Astrocyte (in vitro differentiated cells and primary cell): Measurements from ENCODE around the gene ANKRD9. TPM values are rescaled to one million over a fixed set of nuclear protein-coding genes. Genes with fewer than 3 reads are reported as not detected.

Experiments used
- DNase-seq: peaks from one replicate; pipeline ENCODE4 v3.0.0-alpha.2; 2010; ENCODE audit warnings: low read depth
- FAIRE-seq: peaks from 2 replicates; lab custom pipeline; 2011; peaks lifted over from hg19 to GRCh38; lab: Jason Lieb, UNC
- H2AFZ ChIP-seq: 2 replicates; pipeline ENCODE4 v1.6.0; 2012; ENCODE audit warnings: low read depth, low read length, inconsistent platforms
- H3K27ac ChIP-seq: 2 replicates; pipeline ENCODE4 v1.5.1; 2011; ENCODE audit warnings: low read depth, low read length, inconsistent platforms
- H3K27me3 ChIP-seq: 2 replicates; pipeline ENCODE4 v1.6.0; 2011; ENCODE audit warnings: low read length, inconsistent platforms; ENCODE audit not compliant: insufficient read depth
- H3K36me3 ChIP-seq: 2 replicates; pipeline ENCODE4 v1.5.1; 2011; ENCODE audit warnings: low read length, inconsistent platforms; ENCODE audit not compliant: insufficient read depth
- H3K4me1 ChIP-seq: 2 replicates; pipeline ENCODE4 v1.5.1; 2011; ENCODE audit warnings: low read length, inconsistent platforms; ENCODE audit not compliant: insufficient read depth
- H3K4me2 ChIP-seq: 2 replicates; pipeline ENCODE4 v1.6.0; 2012; ENCODE audit warnings: low read length, inconsistent platforms
- H3K4me3 ChIP-seq: 2 replicates; pipeline ENCODE4 v1.5.1; 2011; ENCODE audit warnings: low read depth, mild to moderate bottlenecking, low read length, inconsistent platforms; ENCODE audit not compliant: insufficient read depth
- H3K79me2 ChIP-seq: 2 replicates; pipeline ENCODE4 v1.6.0; 2012; ENCODE audit warnings: mild to moderate bottlenecking, low read length, inconsistent platforms; ENCODE audit not compliant: insufficient read depth
- H3K9ac ChIP-seq: 2 replicates; pipeline ENCODE4 v1.6.0; 2012; ENCODE audit warnings: mild to moderate bottlenecking, low read length, inconsistent platforms
- H3K9me3 ChIP-seq: 2 replicates; pipeline ENCODE4 v1.5.1; 2012; ENCODE audit warnings: low read depth, mild to moderate bottlenecking, low read length, inconsistent platforms; ENCODE audit not compliant: insufficient read depth
- H4K20me1 ChIP-seq: 2 replicates; pipeline ENCODE4 v1.6.0; 2012; ENCODE audit warnings: low read length, inconsistent platforms; ENCODE audit not compliant: insufficient read depth
- H3K27ac Mint-ChIP-seq: one replicate; pipeline ENCODE4 v1.8.0; 2021; ENCODE audit warnings: mild to moderate bottlenecking, mixed read lengths; ENCODE audit not compliant: unreplicated experiment
- H3K27me3 Mint-ChIP-seq: one replicate; pipeline ENCODE4 v1.8.0; 2021; ENCODE audit warnings: low read depth, mixed read lengths; ENCODE audit not compliant: unreplicated experiment
- H3K36me3 Mint-ChIP-seq: one replicate; pipeline ENCODE4 v1.8.0; 2021; ENCODE audit warnings: low read depth, mixed read lengths; ENCODE audit not compliant: unreplicated experiment
- H3K4me1 Mint-ChIP-seq: one replicate; pipeline ENCODE4 v1.8.0; 2021; ENCODE audit warnings: low read depth, mixed read lengths; ENCODE audit not compliant: unreplicated experiment
- H3K4me3 Mint-ChIP-seq: one replicate; pipeline ENCODE4 v1.8.0; 2021; ENCODE audit warnings: mild to moderate bottlenecking, moderate library complexity, mixed read lengths; ENCODE audit not compliant: unreplicated experiment
- H3K9me3 Mint-ChIP-seq: one replicate; pipeline ENCODE4 v1.8.0; 2021; ENCODE audit warnings: mild to moderate bottlenecking, mixed read lengths; ENCODE audit not compliant: unreplicated experiment
- CTCF ChIP-seq: IDR thresholded peaks from 2 replicates; pipeline ENCODE4 v1.5.1; 2011; ENCODE audit warnings: low read depth, mild to moderate bottlenecking, inconsistent platforms, low read length, moderate library complexity; ENCODE audit not compliant: insufficient read depth
- EZH2 ChIP-seq: IDR thresholded peaks from 2 replicates; pipeline ENCODE4 v1.6.1; 2012; ENCODE audit warnings: mild to moderate bottlenecking, low read length, inconsistent platforms; ENCODE audit not compliant: insufficient read depth
- total RNA-seq: library from RNA; stranded (reverse); gene quantifications from 2 replicates; pipeline ENCODE4 v1.2.1, GENCODE V29; 2021

The ANKRD9 gene
- total RNA-seq, 1 donor from 2014 or later = 9.4 TPM

DNA sequence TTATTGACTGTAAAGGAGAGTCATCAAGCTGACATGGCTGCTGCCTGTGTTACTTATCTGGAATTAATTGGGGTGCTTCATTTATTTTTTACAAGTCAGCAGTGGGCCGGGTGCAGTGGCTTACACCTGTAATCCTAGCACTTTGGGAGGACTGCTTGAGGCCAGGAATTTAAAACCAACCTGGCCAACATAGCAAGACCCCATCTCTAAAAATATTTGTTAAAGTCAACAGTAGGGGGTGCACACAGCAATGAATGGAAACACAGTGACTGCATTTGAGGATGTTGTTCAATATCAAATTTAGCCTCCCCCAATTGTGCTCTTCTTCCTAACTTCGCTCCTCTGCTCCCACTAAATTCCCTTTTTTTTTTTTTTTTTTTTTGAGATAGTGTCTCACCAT, 52.1 kb downstream of the ANKRD9 start:
- Histone ChIP-seq H4K20me1 (peaks cover 3% of the 10 kb centered on the region), H3K36me3 (peaks cover under 1% of the 10 kb centered on the region), H3K4me1 (no peaks in the 10 kb centered on the region), H3K4me3 (no peak overlapping the region), H3K27ac (no peak overlapping the region), H2AFZ (no peak overlapping the region), H3K9me3 (no peaks in the 10 kb centered on the region), H3K79me2 (no peaks in the 10 kb centered on the region), H3K9ac (no peak overlapping the region), H3K27me3 (no peaks in the 10 kb centered on the region), H3K4me2 (no peak overlapping the region)
- H3K27ac Mint-ChIP-seq = no peak overlapping the region
- peaks cover 6% of the 10 kb centered on the region for H3K4me1 Mint-ChIP-seq
- no peaks in the 10 kb centered on the region for H3K27me3 Mint-ChIP-seq
- H3K36me3 Mint-ChIP-seq = peaks cover 10% of the 10 kb centered on the region
- DNase-seq (no peak), FAIRE-seq (no peak)
- H3K4me3 Mint-ChIP-seq = no peak overlapping the region
- H3K9me3 Mint-ChIP-seq = no peaks in the 10 kb centered on the region
- TF ChIP-seq EZH2 (no peak), CTCF (no peak)

DNA sequence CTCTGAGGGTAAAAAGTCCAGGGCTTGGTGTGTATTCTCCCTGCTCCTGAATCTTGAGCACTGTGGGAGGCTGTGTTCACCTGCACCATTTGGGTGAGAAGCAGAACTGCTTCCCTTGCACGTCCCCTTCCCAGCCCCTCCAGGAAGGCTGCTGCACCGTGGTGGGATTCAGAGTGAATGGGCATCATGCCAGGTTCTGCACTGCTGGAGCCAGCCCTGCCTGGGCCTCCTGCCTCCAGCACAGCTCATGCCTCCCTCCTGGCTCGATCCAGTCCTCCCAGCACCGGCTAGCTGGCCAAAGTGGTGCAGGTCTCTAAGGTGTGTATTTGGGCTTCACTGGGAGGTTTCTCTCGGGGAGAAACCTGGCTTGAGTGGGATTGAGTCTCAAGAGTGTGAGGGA, 54.9 kb downstream of the ANKRD9 start:
- Histone ChIP-seq H3K27me3 (no peaks in the 10 kb centered on the region), H3K4me3 (no peak overlapping the region), H3K36me3 (peaks cover 17% of the 10 kb centered on the region), H2AFZ (no peak overlapping the region), H3K27ac (no peak overlapping the region), H4K20me1 (peaks cover 3% of the 10 kb centered on the region), H3K4me1 (no peaks in the 10 kb centered on the region), H3K9me3 (no peaks in the 10 kb centered on the region), H3K4me2 (no peak overlapping the region), H3K79me2 (no peaks in the 10 kb centered on the region), H3K9ac (no peak overlapping the region)
- no peak for FAIRE-seq
- Mint-ChIP-seq H3K4me3 (no peak overlapping the region), H3K27me3 (no peaks in the 10 kb centered on the region), H3K27ac (no peak overlapping the region), H3K4me1 (no peaks in the 10 kb centered on the region), H3K36me3 (peaks cover 23% of the 10 kb centered on the region), H3K9me3 (no peaks in the 10 kb centered on the region)
- TF ChIP-seq CTCF = no peak
- TF ChIP-seq EZH2 = no peak
- no peak for DNase-seq

- no peak for FAIRE-seq
- no peaks in the 10 kb centered on the region for H3K4me1 Mint-ChIP-seq
- no peak for DNase-seq
Measured at GRCh38 chr14:102452302-102452701, 57.3 kb downstream of the ANKRD9 start.

More at GRCh38 chr14:102452302-102452701, 57.3 kb downstream of the ANKRD9 start:
- no peak overlapping the region for H3K4me3 Mint-ChIP-seq
- Histone ChIP-seq H3K9me3 (no peaks in the 10 kb centered on the region), H2AFZ (no peak overlapping the region), H4K20me1 (peaks cover 3% of the 10 kb centered on the region), H3K36me3 (peaks cover 17% of the 10 kb centered on the region), H3K27ac (no peak overlapping the region), H3K4me3 (no peak overlapping the region), H3K9ac (no peak overlapping the region), H3K4me2 (no peak overlapping the region), H3K27me3 (no peaks in the 10 kb centered on the region), H3K79me2 (no peaks in the 10 kb centered on the region), H3K4me1 (no peaks in the 10 kb centered on the region)
- no peaks in the 10 kb centered on the region for H3K9me3 Mint-ChIP-seq
- no peaks in the 10 kb centered on the region for H3K27me3 Mint-ChIP-seq
- no peak overlapping the region for H3K27ac Mint-ChIP-seq
- no peak for TF ChIP-seq CTCF
- TF ChIP-seq EZH2 = no peak
- H3K36me3 Mint-ChIP-seq = peaks cover 19% of the 10 kb centered on the region
